A549 (cell line): ENCODE data around the gene ATP5PB.

ENCODE experiments used
- EP300 ChIP-seq, 2 experiments: fragments of >200 bp; sonication (Bioruptor Twin); formaldehyde crosslinking; IDR thresholded peaks; 2 replicates in 1 of 2; 3 replicates in 1 of 2; pipeline ENCODE4 v1.6.1; 2016 to 2017
- NPAS2 ChIP-seq: fragments of 250-450 bp; sonication (Bioruptor Pico); IDR thresholded peaks from 2 replicates; pipeline ENCODE4 v1.8.0; 2022; ENCODE audit warnings: mild to moderate bottlenecking, moderate library complexity, borderline replicate concordance
- NR3C1 ChIP-seq: fragments of >200 bp; sonication (Bioruptor Twin); formaldehyde crosslinking; IDR thresholded peaks from 3 replicates; pipeline ENCODE4 v1.6.1; 2017
- PHF8 ChIP-seq: fragments of 200-600 bp; sonication (generic); IDR thresholded peaks from 2 replicates; pipeline ENCODE4 v1.6.1; 2016; ENCODE audit warnings: low read depth, mild to moderate bottlenecking, antibody characterized with exemption, moderate library complexity, borderline replicate concordance
- POLR2A ChIP-seq: IDR thresholded peaks from 2 replicates; pipeline ENCODE4 v1.6.1; 2012; ENCODE audit warnings: mild to moderate bottlenecking, low read length
- TF ChIP-seq, protein P1 (sequence below): fragments of >200 bp; sonication (Bioruptor Twin); formaldehyde crosslinking; IDR thresholded peaks from 3 replicates; pipeline ENCODE4 v1.5.1; 2016
- TF ChIP-seq, protein P2 (sequence below): IDR thresholded peaks from 2 replicates; pipeline ENCODE4 v1.6.1; 2012
- TF ChIP-seq, protein P3 (sequence below): fragments of 250-450 bp; sonication (Bioruptor Pico); IDR thresholded peaks from 2 replicates; pipeline ENCODE4 v1.5.0; 2021; ENCODE audit warnings: mild to moderate bottlenecking, moderate library complexity, borderline replicate concordance
- TF ChIP-seq, protein P4 (sequence below): fragments of 450-650 bp; IDR thresholded peaks from 2 replicates; pipeline ENCODE4 v1.6.1; 2014; ENCODE audit warnings: antibody characterized with exemption

DNA sequence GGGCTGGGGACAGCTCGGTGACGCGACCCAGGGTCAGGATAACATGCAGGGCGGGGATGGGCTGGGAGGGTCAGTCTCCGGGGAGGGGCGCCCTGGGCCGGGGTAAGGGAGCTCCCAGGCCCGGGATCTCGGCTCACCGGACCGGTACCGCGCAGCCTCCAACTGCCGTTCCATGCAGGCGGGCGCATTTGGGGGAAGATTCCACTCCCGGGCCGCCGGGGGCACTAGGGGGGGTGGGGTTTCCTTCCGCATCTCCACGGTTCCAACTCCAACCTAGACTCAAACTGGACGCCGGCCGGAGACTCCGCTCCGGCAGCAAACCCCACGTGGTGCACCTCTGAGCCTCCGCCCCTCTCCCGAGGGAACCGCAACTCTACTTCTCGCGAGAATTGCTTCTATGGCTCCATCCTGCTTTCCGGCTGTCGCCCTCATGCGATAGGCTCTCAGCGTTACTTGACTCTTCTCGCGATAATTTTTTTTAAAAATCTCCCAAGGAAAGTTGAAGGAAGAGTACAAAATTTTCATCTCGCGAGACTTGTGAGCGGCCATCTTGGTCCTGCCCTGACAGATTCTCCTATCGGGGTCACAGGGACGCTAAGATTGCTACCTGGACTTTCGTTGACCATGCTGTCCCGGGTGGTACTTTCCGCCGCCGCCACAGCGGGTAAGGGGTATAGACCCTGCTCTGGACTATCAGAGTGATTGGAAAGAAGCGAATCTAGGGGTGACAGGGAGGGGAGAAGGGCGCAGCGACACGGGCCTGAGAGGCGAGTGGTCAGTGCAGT is at the start of gene ATP5PB, which contains the start of gene WDR77:
- TF ChIP-seq, protein P1, sequence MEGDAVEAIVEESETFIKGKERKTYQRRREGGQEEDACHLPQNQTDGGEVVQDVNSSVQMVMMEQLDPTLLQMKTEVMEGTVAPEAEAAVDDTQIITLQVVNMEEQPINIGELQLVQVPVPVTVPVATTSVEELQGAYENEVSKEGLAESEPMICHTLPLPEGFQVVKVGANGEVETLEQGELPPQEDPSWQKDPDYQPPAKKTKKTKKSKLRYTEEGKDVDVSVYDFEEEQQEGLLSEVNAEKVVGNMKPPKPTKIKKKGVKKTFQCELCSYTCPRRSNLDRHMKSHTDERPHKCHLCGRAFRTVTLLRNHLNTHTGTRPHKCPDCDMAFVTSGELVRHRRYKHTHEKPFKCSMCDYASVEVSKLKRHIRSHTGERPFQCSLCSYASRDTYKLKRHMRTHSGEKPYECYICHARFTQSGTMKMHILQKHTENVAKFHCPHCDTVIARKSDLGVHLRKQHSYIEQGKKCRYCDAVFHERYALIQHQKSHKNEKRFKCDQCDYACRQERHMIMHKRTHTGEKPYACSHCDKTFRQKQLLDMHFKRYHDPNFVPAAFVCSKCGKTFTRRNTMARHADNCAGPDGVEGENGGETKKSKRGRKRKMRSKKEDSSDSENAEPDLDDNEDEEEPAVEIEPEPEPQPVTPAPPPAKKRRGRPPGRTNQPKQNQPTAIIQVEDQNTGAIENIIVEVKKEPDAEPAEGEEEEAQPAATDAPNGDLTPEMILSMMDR, result no peak
- TF ChIP-seq PHF8, result no peak; the same call in 1 of the 2 replicates
- TF ChIP-seq POLR2A, result peak; percentile 25; the same call in 1 of the 2 replicates
- no peak for TF ChIP-seq NPAS2 (CRISPR knock-in tag)
- TF ChIP-seq, protein P2, sequence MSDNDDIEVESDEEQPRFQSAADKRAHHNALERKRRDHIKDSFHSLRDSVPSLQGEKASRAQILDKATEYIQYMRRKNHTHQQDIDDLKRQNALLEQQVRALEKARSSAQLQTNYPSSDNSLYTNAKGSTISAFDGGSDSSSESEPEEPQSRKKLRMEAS, result peak; percentile 90
- TF ChIP-seq, protein P3, sequence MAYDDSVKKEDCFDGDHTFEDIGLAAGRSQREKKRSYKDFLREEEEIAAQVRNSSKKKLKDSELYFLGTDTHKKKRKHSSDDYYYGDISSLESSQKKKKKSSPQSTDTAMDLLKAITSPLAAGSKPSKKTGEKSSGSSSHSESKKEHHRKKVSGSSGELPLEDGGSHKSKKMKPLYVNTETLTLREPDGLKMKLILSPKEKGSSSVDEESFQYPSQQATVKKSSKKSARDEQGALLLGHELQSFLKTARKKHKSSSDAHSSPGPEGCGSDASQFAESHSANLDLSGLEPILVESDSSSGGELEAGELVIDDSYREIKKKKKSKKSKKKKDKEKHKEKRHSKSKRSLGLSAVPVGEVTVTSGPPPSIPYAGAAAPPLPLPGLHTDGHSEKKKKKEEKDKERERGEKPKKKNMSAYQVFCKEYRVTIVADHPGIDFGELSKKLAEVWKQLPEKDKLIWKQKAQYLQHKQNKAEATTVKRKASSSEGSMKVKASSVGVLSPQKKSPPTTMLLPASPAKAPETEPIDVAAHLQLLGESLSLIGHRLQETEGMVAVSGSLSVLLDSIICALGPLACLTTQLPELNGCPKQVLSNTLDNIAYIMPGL (CRISPR knock-in tag), result no peak
- TF ChIP-seq EP300 (IDR thresholded peaks at IDR 0.05), result no peak
- TF ChIP-seq, protein P4, sequence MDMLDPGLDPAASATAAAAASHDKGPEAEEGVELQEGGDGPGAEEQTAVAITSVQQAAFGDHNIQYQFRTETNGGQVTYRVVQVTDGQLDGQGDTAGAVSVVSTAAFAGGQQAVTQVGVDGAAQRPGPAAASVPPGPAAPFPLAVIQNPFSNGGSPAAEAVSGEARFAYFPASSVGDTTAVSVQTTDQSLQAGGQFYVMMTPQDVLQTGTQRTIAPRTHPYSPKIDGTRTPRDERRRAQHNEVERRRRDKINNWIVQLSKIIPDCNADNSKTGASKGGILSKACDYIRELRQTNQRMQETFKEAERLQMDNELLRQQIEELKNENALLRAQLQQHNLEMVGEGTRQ, result peak; percentile 84
- no peak for TF ChIP-seq NR3C1
